NCI-H1436 treated with DMSO at 0.1 percent for 48 hours (cell line): Measurements from ENCODE around the gene LETM1.

ENCODE experiments used
- DNase-seq: peaks from one replicate; lab custom pipeline; 2025; lab: John Stamatoyannopoulos, UW

LETM1 gene

DNA sequence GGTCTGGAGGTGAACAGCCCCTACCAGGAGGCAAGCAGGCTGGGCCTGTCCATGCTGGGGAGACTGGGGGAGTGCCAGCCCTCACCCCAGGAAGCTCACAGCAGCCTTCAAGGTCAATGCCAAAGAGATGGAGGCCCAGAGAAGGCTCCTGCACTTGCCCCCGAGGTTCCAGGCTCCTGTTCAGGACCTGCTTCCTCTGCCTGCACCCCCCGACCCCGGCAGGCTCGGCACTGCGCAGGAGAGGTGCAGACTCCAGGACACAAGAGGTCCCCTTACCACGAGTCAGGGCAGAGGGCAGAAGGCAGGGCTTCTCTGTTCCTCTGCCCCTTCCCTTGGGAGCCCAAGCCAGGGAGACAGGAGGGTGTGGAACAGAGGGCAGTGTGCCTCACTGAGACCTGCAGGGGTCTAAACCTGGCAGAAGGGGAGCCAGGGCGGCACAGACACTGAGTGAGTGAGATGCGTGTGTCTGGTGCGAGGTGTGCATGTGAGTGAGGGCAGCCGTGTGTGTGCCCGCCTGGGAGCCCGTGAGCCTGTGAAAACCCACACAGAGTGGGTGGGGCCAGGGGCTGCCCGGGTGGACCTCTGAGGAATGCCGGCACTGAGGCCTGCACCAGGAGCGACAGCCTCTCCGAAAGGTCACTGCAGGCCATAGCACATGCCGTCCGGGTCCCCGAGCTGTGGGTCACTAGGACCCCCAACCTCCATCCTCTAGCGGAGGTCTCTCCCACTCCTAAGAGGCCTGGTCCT lies 93.5 kb downstream of the LETM1 start:
- no peak for DNase-seq
